Fibroblast of peridontal ligament (primary cell): ENCODE results near the gene MYMK.
"Not testable (repeated sequence)": the region's sequence is repeated elsewhere in the genome, so short reads cannot be mapped to it uniquely, and the experiment has no call there.

Experiments used
- DNase-seq: peaks from one replicate; pipeline ENCODE4 v3.0.0-alpha.2; 2010; ENCODE audit errors: extremely low read depth

Gene MYMK, protein sequence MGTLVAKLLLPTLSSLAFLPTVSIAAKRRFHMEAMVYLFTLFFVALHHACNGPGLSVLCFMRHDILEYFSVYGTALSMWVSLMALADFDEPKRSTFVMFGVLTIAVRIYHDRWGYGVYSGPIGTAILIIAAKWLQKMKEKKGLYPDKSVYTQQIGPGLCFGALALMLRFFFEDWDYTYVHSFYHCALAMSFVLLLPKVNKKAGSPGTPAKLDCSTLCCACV

DNA sequence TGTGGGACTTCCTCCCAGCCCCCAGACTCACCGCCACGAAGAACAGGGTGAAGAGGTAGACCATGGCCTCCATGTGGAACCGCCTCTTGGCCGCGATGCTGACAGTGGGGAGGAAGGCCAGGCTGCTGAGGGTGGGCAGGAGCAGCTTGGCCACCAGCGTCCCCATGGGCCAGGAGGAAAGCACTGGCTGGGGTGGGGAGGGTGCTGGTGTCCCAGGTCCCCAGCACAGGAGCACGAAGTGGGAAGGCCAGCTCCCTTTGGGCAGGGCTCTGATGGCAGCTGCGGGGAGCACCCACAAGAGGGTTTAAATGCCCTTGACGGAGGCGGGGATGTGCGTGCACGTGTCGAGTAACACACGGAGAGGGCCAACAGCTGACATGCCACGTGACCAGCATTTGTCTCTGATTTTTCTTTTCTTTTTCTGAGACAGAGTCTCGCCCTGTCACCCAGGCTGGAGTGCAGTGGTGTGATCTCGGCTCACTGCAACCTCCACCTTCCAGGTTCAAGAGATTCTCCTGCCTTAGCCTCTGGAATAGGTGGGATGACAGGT, at the start of gene MYMK:
MYMK (minus strand) TSS at position 281 of the 550 bp plus-strand sequence; CDS start at position 166, 115 bp downstream.
- DNase-seq: no peak

DNA sequence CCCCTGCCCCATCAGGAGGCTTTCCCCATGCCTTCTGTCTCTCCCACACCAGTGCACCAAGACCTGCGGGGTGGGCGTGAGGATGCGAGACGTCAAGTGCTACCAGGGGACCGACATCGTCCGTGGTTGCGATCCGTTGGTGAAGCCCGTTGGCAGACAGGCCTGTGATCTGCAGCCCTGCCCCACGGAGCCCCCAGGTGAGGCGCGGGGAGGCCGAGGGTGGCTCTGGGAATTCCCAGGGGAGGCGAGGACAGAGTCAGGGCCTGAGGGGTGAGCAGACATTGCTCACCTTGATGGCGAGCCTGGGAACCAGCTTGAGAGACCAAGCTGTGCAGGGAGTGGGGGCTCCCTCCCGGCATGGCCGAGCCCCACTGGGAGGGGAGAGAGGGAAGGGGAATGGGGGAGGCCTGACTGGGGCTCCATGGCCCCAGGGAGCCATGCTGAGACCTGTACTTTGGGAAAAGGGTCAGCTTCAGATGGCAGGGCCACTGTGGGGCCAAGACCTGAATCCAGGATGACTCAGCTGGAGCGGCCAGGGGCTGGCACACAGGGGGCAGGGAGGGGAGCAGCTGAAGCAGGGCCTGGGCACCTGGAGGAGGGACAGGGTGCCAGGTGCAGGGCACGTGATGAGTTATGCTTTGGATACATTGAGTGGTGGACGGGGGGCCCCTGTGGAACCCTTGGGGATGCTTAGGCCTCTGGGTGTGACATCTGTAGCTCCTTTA, 49.2 kb upstream of the MYMK start:
- DNase-seq: no peak

DNA sequence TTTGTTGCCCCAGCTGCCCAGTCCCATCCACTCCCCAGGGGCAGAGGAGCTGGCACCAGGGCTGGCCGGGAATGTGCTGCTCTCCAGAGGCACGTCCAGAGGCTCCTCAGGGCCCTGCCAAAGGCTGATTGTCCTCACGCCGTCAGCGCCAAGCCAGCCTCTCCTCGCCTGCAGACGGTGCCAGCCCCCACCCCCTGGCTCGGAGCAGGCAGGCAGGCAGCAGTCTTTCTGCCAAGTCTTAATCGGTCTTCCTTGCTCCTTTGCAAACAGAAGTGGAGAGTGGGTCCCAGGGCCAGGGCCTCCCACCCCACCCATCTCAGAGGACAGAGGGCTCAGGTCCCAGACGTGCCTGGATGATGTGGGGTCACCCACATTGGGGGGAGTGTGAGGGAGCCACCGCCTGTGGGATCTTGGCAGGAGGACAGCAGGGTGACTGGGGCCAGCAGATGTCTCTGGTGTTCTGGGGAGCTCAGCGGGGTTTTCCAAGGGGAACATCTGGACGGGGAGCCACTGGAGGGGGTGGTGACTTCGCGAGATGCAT, 48.1 kb upstream of the MYMK start:
- DNase-seq: no peak

DNA sequence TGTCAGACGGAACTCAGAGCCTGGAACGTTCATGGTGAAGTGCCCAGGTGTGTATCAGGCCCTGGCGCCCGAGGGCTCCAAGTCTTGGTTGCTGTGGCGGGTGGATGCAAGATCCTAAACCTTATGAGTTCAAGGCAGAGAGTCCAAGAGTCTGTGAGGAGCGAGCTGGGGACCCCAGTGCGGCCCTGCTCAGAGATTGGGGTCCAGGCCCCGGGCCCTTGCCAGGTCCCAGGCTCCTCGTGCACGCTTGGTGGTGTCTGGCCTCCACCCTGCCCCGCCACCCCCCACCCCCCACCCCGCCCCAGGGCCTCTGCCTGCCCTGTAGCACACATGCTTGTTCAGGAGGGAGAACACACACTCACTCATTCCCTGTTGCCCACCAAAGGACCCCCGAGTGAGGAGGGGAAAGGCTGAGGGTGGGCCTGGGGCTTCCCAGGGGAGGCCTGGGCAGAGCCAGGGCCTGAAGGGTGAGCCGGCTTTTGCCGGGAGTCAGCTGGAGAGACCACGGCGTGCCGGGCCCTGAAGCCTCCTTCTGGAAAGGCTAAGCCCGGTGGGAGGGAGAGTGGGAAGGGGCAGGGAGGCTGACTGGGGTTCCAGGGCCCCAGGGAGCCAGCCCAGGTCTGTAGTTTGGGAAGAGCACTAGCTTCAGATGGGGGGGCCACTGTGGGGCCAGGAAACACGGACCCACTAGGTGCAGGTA, 47.3 kb upstream of the MYMK start:
- DNase-seq: no peak

DNA sequence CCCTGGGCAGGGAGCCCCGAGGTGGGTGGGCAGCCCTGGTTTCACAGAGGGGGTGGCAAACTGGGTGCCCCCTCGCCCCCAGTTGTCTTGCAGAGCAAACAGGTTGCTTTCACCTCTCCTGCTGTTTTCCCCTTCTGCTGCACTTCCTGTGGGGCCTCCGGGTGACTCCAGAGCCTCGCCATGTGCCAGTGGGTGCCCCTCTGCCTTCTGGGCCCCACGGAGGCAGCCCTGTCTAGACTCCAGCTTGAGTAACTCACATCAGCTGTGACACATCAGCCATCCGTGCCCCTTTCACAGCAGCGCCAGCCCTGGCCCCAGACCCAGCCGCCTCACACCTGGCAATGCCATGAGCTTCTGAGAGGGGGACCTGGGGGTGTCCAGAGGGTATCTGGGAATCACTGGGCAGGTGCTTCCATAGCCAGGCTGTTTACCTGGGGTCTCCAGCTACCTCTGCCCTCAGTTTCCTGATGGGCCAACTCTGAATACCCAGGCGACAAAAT, 46.7 kb upstream of the MYMK start:
- no peak for DNase-seq

DNA sequence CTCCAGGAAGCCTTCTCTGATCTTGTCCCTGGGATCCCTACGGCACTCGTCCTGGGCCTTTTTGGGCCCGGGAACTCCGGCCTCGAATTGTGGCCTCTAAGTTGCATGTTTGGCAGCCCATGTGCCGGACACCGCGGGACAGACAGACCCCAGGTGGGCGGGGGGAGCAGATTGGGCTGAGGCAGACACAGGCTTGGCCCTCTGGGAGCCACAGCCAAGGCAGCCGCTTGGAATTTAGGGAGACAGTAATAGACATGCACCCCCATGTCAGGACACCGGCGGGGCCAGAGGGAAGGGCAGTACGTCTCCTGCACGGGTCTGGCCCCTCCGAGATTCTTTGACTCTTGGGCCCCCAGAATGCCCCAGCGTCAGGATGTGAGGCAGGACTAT, 45.9 kb upstream of the MYMK start:
- no peak for DNase-seq

DNA sequence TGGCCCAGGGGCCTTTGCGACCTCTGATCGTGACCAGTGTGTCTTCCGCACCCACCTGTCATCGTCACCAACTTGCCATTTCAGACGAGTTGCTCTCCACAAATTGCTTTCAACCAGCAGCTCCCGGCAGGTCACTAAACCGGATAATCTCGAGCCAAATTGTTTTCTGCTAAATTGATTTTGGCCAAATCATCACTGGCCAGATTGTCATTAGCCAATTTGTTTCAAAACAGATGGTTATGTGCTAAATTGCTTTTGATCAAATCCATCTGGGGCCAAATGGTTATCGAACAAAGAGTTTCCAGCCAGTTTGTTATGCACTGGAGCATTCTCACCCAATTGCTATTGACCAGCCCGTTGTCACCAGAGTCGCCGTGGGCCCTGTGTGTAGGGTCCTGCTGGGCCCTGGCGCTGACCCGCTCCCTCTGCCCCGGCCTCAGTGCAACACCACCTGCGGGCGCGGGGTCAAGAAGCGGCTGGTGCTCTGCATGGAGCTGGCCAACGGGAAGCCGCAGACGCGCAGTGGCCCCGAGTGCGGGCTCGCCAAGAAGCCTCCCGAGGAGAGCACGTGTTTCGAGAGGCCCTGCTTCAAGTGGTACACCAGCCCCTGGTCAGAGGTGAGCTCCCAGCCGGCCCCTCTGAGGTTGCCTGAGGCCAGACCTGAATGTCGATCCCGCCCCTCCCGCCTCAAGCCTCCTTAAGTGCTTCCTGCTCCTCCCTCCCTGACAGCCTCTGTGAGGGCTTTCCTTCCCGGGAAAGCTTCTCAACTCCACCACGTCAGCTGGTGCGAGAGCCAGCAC, 45.3 kb upstream of the MYMK start:
- DNase-seq: no peak

DNA sequence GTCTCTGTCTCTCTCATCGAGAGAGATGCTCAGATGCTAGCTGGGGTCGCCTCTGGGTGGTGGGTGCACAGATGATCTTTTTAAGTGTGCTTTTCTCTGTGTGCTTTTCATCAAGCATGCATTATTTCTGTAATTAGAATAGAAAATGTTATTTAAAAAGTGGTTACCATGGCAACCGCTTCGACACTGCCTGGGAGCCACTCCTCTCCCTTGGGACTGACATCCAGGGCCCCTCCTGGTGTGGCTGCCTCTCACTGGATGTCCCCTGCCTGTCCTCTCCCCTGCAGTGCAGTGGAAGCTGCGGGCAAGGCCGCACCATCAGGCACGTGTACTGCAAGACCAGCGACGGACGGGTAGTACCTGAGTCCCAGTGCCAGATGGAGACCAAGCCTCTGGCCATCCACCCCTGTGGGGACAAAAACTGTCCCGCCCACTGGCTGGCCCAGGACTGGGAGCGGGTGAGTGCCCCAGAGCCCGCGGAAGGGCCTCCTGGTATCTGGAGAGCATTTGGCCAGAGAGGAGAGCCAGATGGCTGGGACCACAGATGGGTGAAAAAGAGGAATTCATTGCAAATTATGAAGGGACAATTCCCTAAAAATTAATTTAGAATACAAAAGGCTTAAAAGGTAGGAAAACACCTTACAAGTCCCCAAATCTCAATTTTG, 44.5 kb upstream of the MYMK start:
- DNase-seq: no peak

DNA sequence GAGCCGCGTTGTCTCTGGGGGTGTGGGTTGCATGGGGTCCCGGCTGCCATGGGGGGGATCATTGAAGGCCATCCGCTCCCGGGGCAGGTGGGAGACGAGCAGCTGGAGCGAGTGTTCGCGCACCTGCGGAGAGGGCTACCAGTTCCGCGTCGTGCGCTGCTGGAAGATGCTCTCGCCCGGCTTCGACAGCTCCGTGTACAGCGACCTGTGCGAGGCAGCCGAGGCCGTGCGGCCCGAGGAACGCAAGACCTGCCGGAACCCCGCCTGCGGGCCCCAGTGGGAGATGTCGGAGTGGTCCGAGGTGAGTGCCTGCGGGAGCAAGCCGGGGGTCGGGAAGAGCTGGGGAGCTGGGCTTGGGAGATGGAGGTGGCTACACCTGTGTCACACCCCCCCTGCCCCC, 43.4 kb upstream of the MYMK start:
- DNase-seq: no peak

DNA sequence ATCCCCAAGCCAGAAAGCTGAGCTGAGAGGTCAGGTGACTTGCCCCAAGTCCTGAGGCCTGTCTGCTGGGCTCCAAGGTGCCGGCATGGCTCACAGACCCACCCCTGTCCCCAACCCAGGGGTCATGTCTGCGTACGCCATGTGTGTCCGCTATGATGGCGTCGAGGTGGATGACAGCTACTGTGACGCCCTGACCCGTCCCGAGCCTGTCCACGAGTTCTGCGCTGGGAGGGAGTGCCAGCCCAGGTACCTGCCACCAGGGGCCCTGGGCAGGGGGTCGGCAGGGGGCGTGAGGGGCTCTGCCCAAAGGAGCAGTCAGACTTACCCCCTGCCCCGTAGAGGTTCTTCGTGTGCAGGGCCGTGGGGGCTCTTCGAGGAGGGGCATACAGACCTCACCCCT, 42.1 kb upstream of the MYMK start:
- DNase-seq: no peak

DNA sequence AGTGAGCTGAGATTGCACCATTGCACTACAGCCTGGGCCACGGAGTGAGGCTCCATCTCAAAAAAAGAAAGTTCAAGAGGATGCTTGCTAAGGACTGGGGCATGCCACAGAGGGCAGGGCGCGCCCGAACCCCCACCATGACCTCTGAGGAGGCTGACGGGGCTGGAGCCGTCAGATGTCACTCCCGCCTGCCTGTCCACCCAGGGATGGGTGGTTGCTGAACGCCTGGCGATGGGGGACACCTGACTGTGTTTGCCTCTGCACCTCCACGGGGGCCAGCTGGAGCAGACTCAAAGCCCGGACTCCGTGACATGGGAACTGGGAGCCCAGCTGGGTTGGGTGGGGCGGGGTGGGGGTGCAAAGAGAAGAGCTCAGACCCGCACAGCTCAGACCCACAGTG, 41.6 kb upstream of the MYMK start:
- no peak for DNase-seq

DNA sequence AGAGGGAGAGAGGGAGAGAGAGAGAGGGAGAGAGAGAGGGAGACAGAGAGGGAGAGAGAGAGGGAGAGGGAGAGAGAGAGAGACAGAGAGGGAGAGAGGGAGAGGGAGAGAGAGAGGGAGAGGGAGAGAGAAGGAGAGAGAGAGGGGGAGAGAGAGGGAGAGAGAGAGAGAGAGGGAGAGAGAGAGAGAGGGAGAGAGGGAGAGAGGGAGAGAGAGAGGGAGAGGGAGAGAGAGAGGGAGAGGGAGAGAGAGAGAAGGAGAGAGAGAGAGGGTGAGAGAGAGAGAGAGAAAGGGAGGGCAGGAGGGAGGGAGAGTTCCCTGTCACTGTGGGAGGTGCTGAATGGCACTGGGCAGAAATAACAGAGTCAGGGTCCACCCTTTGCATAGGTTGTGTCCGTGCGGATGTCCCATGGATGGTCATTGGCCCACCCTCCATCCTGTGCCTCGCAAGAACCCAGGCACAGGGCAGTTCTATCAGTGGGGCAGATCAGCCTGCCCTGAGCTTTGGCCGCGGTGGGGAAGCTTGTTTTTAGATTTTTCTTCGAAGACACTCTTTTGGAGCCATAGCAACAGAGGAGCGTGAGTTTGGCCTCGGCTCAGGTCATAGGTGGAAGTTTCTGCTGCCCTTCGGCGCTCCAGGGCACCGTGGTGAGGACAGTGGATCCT, 39.8 kb upstream of the MYMK start:
- DNase-seq: no peak

DNA sequence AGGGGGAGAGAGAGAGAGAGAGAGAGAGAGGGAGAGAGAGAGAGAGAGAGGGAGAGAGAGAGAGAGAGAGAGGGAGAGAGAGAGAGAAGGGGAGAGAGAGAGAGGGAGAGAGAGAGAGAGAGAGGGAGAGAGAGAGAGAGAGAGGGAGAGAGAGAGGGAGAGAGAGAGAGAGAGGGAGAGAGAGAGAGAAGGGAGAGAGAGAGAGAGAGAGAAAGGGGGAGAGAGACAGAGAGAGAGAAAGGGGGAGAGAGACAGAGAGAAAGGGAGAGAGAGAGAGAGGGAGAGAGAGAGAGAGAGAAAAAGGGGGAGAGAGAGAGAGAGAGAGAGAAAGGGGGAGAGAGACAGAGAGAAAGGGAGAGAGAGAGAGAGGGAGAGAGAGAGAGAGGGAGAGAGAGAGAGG, 39.1 kb upstream of the MYMK start:
- DNase-seq: not testable (repeated sequence)

DNA sequence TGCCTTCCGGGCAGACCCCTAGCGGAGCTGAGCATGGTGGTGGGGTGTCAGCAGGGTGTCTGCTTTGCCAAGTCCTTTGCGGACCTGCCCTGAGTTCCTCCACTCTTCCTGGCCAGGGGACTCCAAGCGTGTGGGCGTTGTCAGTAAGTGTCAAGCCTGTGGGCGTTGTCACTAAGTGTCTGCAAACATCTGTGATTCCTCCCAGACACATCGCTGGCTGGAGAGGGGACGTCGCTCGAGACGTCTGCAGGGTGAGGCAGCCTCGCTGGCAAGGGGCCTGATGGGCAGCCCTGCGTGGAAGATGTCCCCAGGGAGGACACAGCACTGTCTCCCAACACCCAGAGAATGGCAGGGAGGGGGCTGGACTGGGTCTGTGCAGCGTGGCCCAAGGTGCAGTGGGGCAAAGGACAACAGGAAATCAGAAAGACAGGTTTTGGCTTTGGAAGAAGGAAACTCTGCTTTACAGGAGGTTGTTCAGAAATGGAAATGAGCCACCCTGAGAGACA, 38.6 kb upstream of the MYMK start:
- DNase-seq: no peak

DNA sequence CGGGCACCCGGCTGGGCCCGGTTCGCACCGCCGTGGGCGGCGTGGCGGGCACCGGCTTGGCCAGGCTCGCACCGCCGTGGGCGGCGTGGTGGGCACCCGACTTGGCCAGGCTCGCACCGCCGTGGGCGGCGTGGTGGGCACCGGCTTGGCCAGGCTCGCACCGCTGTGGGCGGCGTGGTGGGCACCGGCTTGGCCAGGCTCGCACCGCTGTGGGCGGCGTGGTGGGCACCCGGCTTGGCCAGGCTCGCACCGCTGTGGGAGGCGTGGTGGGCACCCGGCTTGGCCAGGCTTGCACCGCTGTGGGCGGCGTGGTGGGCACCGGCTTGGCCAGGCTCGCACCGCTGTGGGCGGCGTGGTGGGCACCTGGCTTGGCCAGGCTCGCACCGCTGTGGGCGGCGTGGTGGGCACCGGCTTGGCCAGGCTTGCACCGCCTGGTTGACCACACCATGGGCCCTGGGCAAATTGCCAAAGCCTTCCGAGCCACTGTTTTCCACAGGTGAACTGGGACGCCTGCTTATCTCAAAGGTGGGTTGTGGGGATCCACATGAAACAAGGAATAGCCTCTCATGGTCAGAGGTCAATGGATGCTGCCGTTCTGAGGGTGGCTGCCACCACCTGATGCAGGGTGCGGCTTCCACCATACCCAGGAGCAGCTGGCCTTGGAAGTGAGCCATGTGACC, 38.0 kb upstream of the MYMK start:
- DNase-seq: no peak

DNA sequence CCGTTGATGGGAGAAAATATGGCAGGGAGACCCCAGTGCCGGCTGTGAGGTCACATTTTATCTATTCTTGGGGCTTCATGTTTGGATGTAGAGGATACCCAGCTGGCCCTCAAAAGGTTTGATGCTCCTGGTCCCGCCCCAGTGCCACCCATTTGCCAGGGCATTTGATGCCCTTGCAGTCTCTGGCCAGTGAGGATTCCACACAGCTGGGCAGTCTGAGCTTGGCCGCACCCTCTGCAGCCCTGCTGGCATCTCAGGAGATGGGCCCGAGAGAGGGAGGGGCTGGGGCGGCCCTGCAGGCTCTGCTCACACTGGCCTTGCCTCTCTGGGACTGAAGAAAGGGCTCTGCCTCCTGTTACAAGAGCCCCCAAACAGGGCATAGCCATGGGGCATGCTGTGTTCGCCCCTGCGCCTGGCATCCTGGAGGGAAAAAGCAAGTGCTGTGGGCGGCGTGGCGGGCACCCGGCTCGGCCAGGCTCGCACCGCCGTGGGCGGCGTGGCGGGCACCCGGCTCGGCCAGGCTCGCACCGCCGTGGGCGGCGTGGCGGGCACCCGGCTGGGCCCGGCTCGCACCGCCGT, 37.3 kb upstream of the MYMK start:
- no peak for DNase-seq

DNA sequence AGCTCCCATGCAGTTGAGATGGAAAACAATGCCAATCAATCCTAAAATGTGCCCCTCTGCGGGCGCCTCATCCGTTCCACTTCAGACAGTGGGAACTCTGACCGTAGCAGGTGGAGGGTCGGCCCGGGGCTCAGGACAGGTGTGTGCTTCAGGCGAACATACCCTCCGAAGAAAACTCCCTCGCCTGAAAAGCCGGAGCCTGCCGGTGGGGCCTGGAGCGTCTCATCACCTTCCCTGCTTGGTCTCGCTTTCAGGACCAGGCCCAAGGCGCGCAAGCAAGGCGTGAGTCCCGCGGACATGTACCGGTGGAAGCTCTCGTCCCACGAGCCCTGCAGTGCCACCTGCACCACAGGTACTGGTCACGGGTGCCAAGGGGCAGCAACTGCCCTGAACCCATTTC, 36.2 kb upstream of the MYMK start:
- DNase-seq: no peak

DNA sequence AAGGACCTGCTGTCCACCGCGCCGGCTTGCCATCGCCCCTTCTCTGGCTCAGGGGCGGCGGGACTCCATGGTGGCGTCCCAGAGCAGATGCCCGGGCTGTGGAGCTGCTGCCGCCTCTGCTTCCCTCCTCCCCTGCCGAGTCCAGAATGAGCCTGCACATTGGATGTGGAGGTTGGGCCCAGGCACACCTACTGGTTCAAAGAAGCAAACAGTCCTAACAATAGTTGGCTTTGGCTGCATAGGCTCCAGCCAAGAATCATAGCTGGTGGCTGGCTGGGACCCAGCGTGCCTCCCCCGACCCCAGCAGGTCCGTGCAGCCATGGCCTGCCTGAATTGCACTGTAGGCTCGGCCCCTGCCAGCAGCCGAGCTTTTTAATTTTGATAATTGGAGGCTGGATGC, 35.6 kb upstream of the MYMK start:
- no peak for DNase-seq
